SK-N-MC (cell line): ENCODE results near the gene GPR108.
A peak's percentile ranks its signal among the peaks of the same experiment; 100 is the strongest.
"Not testable (repeated sequence)": the region's sequence is repeated elsewhere in the genome, so short reads cannot be mapped to it uniquely, and the experiment has no call there.

ENCODE experiments used
- DNase-seq: peaks from one replicate; pipeline ENCODE4 v3.0.0-alpha.2; 2011; ENCODE audit warnings: low read depth, low spot score
- H3K27ac ChIP-seq: fragments of 200-600 bp; sonication (generic); 2 replicates; pipeline ENCODE4 v1.5.1; 2016; ENCODE audit warnings: mixed run types
- H3K36me3 ChIP-seq: fragments of 200-600 bp; sonication (generic); 2 replicates; pipeline ENCODE4 v1.6.1; 2017; ENCODE audit warnings: antibody characterized with exemption, low read length, mixed read lengths; ENCODE audit not compliant: insufficient read depth
- H3K4me3 ChIP-seq: fragments of 200-600 bp; sonication (generic); 2 replicates; pipeline ENCODE4 v1.5.1; 2016
- H3K9ac ChIP-seq: fragments of 200-600 bp; sonication (generic); 2 replicates; pipeline ENCODE4 v1.8.0; 2017; ENCODE audit warnings: mixed run types, mixed read lengths; ENCODE audit not compliant: insufficient read length
- H3K9me3 ChIP-seq: fragments of 200-600 bp; sonication (generic); 2 replicates; pipeline ENCODE4 v1.6.1; 2017; ENCODE audit warnings: low read depth, mild to moderate bottlenecking, antibody characterized with exemption, low read length, moderate library complexity, mixed read lengths
- EZH2 ChIP-seq: fragments of 200-600 bp; sonication (generic); IDR thresholded peaks from one replicate; pipeline ENCODE4 v1.6.1; 2017; ENCODE audit warnings: antibody characterized with exemption
- FOXP2 ChIP-seq: optimal IDR thresholded peaks from 2 replicates; pipeline ENCODE3; 2011; ENCODE audit warnings: mild to moderate bottlenecking, moderate library complexity; ENCODE audit not compliant: insufficient read depth; ENCODE audit errors: extremely low read length, control extremely low read depth
- POLR2AphosphoS5 ChIP-seq: IDR thresholded peaks from 2 replicates; pipeline ENCODE4 v1.6.1; 2012; ENCODE audit warnings: mild to moderate bottlenecking, low read depth, low read length, borderline replicate concordance

GPR108 gene

DNA sequence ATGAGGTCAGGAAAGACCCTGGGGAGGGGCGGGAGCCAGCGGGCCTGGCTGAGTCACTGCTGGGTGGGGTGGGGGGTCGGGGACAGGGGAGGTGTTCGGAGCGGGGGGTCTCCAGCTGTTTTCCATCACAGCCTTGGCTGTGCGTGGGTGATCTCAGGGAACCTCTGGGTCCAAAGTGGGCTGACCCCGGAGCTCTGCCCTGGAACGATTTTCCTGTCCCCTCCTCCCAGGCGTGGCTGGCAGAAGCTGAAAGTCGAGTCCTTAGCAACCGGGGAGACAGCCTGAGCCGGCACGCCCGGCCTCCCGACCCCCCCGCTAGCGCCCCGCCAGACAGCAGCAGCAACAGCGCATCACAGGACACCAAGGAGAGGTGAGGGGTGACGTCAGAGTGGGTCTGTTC lies 12.7 kb upstream of the GPR108 start:
- H3K27ac ChIP-seq: no peak overlapping the region
- H3K4me3 ChIP-seq: no peak overlapping the region
- DNase-seq: no peak
- TF ChIP-seq FOXP2: no peak
- TF ChIP-seq POLR2AphosphoS5: no peak
- no peak for TF ChIP-seq EZH2
- no peaks in the 10 kb centered on the region for H3K9me3 ChIP-seq
- H3K36me3 ChIP-seq: peaks cover 37% of the 10 kb centered on the region
- H3K9ac ChIP-seq: no peak overlapping the region

DNA sequence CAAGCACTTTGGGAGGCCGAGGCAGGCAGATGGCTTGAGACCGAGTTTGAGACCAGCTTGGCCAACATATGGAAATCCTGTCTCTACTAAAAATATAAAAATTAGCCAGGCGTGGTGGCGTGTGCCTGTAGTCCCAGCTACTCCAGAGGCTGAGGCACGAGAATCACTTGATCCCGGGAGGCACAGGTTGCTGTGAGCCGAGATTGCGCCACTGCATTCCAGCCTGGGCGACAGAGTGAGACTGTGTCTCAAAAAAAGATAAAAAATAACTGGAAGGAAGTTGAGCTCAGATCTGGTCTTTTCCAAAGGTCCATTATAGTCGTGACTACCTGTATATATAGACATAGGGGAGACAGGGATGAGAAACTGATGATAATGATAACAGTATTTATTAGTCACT lies 11.2 kb upstream of the GPR108 start:
- peaks cover 49% of the 10 kb centered on the region for H3K36me3 ChIP-seq
- not testable (repeated sequence) for DNase-seq

DNA sequence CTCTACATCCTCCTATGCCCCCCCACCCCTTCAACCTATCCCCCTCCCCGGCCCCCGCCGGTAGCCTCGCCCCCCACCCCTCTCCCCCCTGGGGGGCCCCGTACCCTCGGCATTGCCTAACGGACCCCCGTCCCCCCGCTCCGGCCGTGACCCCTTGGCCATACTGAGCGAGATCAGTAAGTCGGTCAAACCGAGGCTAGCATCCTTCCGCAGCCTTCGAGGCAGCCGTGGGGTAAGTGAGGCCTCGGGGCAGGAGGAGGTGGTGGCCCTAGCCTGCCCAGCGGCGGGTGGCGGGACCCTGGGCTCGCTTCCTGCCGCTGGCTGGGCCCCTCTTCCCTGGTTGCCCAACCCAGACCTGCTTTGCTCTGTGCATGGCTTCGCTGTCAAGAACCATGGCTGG lies 8.6 kb upstream of the GPR108 start:
- TF ChIP-seq EZH2 (no peak), FOXP2 (no peak), POLR2AphosphoS5 (no peak)
- H3K36me3 ChIP-seq: peaks cover 55% of the 10 kb centered on the region
- DNase-seq: no peak
- no peak overlapping the region for H3K9ac ChIP-seq
- H3K9me3 ChIP-seq: no peaks in the 10 kb centered on the region
- no peak overlapping the region for H3K27ac ChIP-seq
- no peak overlapping the region for H3K4me3 ChIP-seq

More for the DNA sequence above, 11.2 kb upstream of the GPR108 start:
- not testable (repeated sequence) for H3K27ac ChIP-seq, H3K4me3 ChIP-seq, H3K9me3 ChIP-seq, H3K9ac ChIP-seq

GRCh38 chr19:6744381-6745301 lies 7.3 kb upstream of the GPR108 start:
- Histone ChIP-seq H3K4me3 (peak overlapping the region; percentile 40), H3K9ac (no peak overlapping the region), H3K36me3 (peaks cover 54% of the 10 kb centered on the region), H3K27ac (peak overlapping the region; percentile 48), H3K9me3 (no peaks in the 10 kb centered on the region)
- DNase-seq: no peak
- TF ChIP-seq EZH2: no peak
- TF ChIP-seq FOXP2: no peak
- no peak for TF ChIP-seq POLR2AphosphoS5

- Histone ChIP-seq H3K27ac (peak overlapping the region; percentile 48), H3K9ac (no peak overlapping the region), H3K9me3 (no peaks in the 10 kb centered on the region), H3K4me3 (no peak overlapping the region), H3K36me3 (peaks cover 50% of the 10 kb centered on the region)
- no peak for DNase-seq
- no peak for TF ChIP-seq FOXP2
- no peak for TF ChIP-seq POLR2AphosphoS5
- no peak for TF ChIP-seq EZH2
Observed at GRCh38 chr19:6743714-6744380, 6.5 kb upstream of the GPR108 start.

DNA sequence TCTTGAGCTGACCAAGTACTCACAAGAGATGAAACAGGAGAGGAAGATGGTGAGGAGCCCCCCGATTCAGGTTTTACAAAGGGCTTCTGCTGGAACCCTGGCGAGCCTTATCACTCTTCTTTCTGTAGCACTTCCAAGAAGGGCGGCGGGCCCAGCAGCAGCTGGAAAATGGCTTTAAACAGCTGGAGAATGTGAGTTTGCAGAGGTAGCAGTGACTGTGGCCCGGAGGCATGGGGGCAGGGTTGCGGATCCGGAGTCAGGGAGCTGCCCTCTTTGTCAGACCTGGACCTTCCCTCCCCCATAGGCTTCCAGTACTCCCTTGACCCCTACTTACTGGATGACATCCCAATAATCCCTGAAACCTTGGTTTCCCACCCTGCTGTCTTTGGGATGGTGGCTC lies 5.7 kb upstream of the GPR108 start:
- TF ChIP-seq EZH2 (no peak), FOXP2 (no peak), POLR2AphosphoS5 (no peak)
- Histone ChIP-seq H3K36me3 (peaks cover 43% of the 10 kb centered on the region), H3K27ac (no peak overlapping the region), H3K4me3 (no peak overlapping the region), H3K9me3 (no peaks in the 10 kb centered on the region), H3K9ac (no peak overlapping the region)
- no peak for DNase-seq

GRCh38 chr19:6740589-6741343 lies 3.4 kb upstream of the GPR108 start:
- H3K9me3 ChIP-seq: no peaks in the 10 kb centered on the region
- no peak for DNase-seq
- no peak overlapping the region for H3K27ac ChIP-seq
- H3K9ac ChIP-seq: peak overlapping the region; percentile 78
- TF ChIP-seq FOXP2: no peak
- H3K4me3 ChIP-seq: peak overlapping the region; percentile 91
- peaks cover 24% of the 10 kb centered on the region for H3K36me3 ChIP-seq

- Histone ChIP-seq H3K27ac (no peak overlapping the region), H3K9ac (peak overlapping the region; percentile 78), H3K4me3 (peak overlapping the region; percentile 91), H3K9me3 (no peaks in the 10 kb centered on the region), H3K36me3 (peaks cover 19% of the 10 kb centered on the region; the same call in 1 of the 2 replicates)
- no peak for TF ChIP-seq EZH2
- no peak for TF ChIP-seq FOXP2
- no peak for TF ChIP-seq POLR2AphosphoS5
- no peak for DNase-seq
Observed at GRCh38 chr19:6739883-6740588, 2.7 kb upstream of the GPR108 start.
